22Rv1 (cell line): Measurements from ENCODE around the gene ZNF524.

Experiments used
- ZFX ChIP-seq: fragments of 450-650 bp; IDR thresholded peaks from 2 replicates; pipeline ENCODE4 v1.6.1; 2017; ENCODE audit warnings: antibody characterized with exemption, borderline replicate concordance
- TF ChIP-seq, protein P1 (sequence below): fragments of 450-650 bp; IDR thresholded peaks from 2 replicates; pipeline ENCODE4 v1.5.1; 2017; ENCODE audit warnings: mild to moderate bottlenecking

DNA sequence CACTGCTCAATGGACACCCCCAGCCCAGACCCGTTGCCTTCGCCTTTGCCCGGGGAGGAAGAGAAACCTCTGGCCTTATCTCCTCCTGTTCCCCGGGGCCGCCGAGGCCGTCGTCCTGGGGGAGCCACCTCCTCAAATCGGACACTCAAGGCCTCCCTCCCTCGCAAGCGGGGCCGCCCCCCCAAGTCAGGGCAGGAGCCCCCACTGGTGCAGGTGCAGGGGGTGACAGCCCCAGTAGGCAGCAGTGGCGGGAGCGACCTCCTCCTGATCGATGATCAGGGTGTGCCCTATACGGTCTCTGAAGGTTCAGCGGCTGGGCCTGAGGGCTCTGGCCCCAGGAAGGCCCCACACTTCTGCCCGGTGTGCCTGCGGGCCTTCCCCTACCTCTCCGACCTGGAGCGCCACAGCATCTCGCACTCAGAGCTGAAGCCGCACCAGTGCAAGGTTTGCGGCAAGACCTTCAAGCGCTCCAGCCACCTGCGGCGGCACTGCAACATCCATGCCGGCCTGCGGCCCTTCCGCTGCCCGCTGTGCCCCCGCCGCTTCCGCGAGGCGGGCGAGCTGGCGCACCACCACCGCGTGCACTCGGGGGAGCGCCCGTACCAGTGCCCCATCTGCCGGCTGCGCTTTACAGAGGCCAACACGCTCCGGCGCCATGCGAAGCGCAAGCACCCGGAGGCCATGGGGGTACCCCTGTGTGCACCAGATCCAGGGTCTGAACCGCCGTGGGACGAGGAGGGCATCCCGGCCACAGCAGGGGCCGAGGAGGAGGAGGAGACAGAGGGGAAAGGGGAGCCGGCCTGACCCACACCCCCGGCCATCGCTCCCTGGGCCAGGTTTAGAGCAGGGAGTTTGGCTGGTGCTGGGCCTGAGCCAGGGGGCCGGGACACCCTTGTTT is 2.3 kb downstream of the ZNF524 start:
- TF ChIP-seq, protein P1, sequence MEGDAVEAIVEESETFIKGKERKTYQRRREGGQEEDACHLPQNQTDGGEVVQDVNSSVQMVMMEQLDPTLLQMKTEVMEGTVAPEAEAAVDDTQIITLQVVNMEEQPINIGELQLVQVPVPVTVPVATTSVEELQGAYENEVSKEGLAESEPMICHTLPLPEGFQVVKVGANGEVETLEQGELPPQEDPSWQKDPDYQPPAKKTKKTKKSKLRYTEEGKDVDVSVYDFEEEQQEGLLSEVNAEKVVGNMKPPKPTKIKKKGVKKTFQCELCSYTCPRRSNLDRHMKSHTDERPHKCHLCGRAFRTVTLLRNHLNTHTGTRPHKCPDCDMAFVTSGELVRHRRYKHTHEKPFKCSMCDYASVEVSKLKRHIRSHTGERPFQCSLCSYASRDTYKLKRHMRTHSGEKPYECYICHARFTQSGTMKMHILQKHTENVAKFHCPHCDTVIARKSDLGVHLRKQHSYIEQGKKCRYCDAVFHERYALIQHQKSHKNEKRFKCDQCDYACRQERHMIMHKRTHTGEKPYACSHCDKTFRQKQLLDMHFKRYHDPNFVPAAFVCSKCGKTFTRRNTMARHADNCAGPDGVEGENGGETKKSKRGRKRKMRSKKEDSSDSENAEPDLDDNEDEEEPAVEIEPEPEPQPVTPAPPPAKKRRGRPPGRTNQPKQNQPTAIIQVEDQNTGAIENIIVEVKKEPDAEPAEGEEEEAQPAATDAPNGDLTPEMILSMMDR = no peak
- TF ChIP-seq ZFX = no peak
